A673 (cell line): ENCODE data around the gene MMADHC. TPM values are rescaled to one million over a fixed set of nuclear protein-coding genes. Genes with fewer than 3 reads are reported as not detected.

Experiments
- BruUV-seq: library from RNA; stranded (reverse); fragments of 400-500 nt; replicated peaks from 2 replicates; lab custom pipeline; 2021; lab: Mats Ljungman, UMichigan
- CTCF ChIA-PET: fragments of 300-600 bp; sonication (Branson Sonifier 250); formaldehyde crosslinking; loops from one replicate; lab custom pipeline; 2022; ENCODE audit warnings: antibody characterized with exemption; lab: Charles Lee
- POLR2A ChIA-PET: fragments of 300-600 bp; sonication (Branson Sonifier 250); formaldehyde crosslinking; loops from one replicate; lab custom pipeline; 2022; ENCODE audit warnings: antibody characterized with exemption; ENCODE audit not compliant: low non-redundant PET; lab: Charles Lee
- DNase-seq: peaks from one replicate; pipeline ENCODE4 v3.0.0-alpha.2; 2015; ENCODE audit warnings: low spot score
- H3K27ac ChIP-seq: fragments of 200-600 bp; sonication (generic); 2 replicates; pipeline ENCODE4 v1.5.1; 2016; ENCODE audit warnings: mixed run types, low read depth, mild to moderate bottlenecking, mixed read lengths, antibody characterized with exemption, low read length; ENCODE audit not compliant: poor library complexity, severe bottlenecking
- H3K27me3 ChIP-seq: fragments of 200-600 bp; sonication (generic); replicated peaks from 2 replicates; pipeline ENCODE4 v1.6.1; 2017; ENCODE audit warnings: mixed run types, low read depth, mild to moderate bottlenecking, mixed read lengths, antibody characterized with exemption, low read length; ENCODE audit not compliant: insufficient read depth, poor library complexity
- H3K36me3 ChIP-seq: fragments of 200-600 bp; sonication (generic); 2 replicates; pipeline ENCODE4 v1.6.1; 2016; ENCODE audit warnings: mixed run types, mild to moderate bottlenecking, mixed read lengths, antibody characterized with exemption, low read length; ENCODE audit not compliant: insufficient read depth, poor library complexity, severe bottlenecking
- H3K4me1 ChIP-seq: fragments of 200-600 bp; sonication (generic); 2 replicates; pipeline ENCODE4 v1.6.1; 2017; ENCODE audit warnings: mixed run types, mild to moderate bottlenecking, mixed read lengths, antibody characterized with exemption, low read length; ENCODE audit not compliant: insufficient read depth, poor library complexity, severe bottlenecking
- H3K4me3 ChIP-seq: fragments of 200-600 bp; sonication (generic); 2 replicates; pipeline ENCODE4 v1.5.1; 2016; ENCODE audit warnings: low read depth, mixed run types, mild to moderate bottlenecking, mixed read lengths, low read length; ENCODE audit not compliant: poor library complexity, severe bottlenecking
- H3K9me3 ChIP-seq: fragments of 200-600 bp; sonication (generic); 2 replicates; pipeline ENCODE4 v1.6.1; 2016; ENCODE audit warnings: mixed run types, low read depth, mild to moderate bottlenecking, mixed read lengths, antibody characterized with exemption, low read length; ENCODE audit not compliant: poor library complexity, severe bottlenecking
- CTCF ChIP-seq: fragments of 300-800, 200-600 bp; sonication (generic); conservative IDR thresholded peaks from 2 replicates; pipeline ENCODE4 v1.5.1; 2017; ENCODE audit warnings: low read depth, mild to moderate bottlenecking, antibody characterized with exemption, low read length, moderate library complexity, mixed read lengths
- EZH2 ChIP-seq: fragments of 200-600 bp; sonication (generic); IDR thresholded peaks from 2 replicates; pipeline ENCODE4 v1.6.1; 2017; ENCODE audit warnings: borderline replicate concordance, low read depth, mild to moderate bottlenecking, mixed read lengths, antibody characterized with exemption, low read length; ENCODE audit not compliant: poor library complexity, severe bottlenecking
- intact Hi-C: fragments of 100-400 bp; cut with micrococcal nuclease; formaldehyde crosslinking; loops from one replicate; pipeline ENCODE4 v1.10.0; 2022; ENCODE audit not compliant: unreplicated experiment
- total RNA-seq: library from RNA; stranded (reverse); gene quantifications from 2 replicates; pipeline ENCODE4 v1.2.3, GENCODE V29; 2021

The MMADHC gene
- total RNA-seq, 1 experiment from 2014 or later, result 124 TPM

GRCh38 chr2:149606251-149606811, 18.8 kb upstream of the MMADHC start:
- intact Hi-C loops, result no loop called here
- H3K4me1 ChIP-seq, result no peaks in the 10 kb centered on the region
- no peaks in the 10 kb centered on the region for H3K36me3 ChIP-seq
- no peaks in the 10 kb centered on the region for H3K9me3 ChIP-seq
- H3K27me3 ChIP-seq, result no peaks in the 10 kb centered on the region
- no peak overlapping the region for H3K4me3 ChIP-seq
- TF ChIP-seq EZH2, result no peak
- POLR2A ChIA-PET, result no interaction called here
- H3K27ac ChIP-seq, result no peak overlapping the region
- CTCF ChIA-PET, result no interaction called here
- BruUV-seq, result no TSS peak
- no peak for DNase-seq

- no peak for TF ChIP-seq CTCF
- TF ChIP-seq EZH2, result no peak
- Histone ChIP-seq H3K27me3 (no peaks in the 10 kb centered on the region), H3K4me1 (no peaks in the 10 kb centered on the region), H3K36me3 (no peaks in the 10 kb centered on the region), H3K9me3 (peaks cover 5% of the 10 kb centered on the region), H3K27ac (no peak overlapping the region), H3K4me3 (no peak overlapping the region)
- intact Hi-C loops, result no loop called here
- POLR2A ChIA-PET, result no interaction called here
- CTCF ChIA-PET, result no interaction called here
- DNase-seq, result no peak
- no TSS peak for BruUV-seq
Measured at GRCh38 chr2:149603248-149603647, 15.7 kb upstream of the MMADHC start.

- no peak for TF ChIP-seq CTCF
- TF ChIP-seq EZH2, result no peak
- BruUV-seq, result no TSS peak
- Histone ChIP-seq H3K4me1 (peaks cover 3% of the 10 kb centered on the region), H3K27me3 (no peaks in the 10 kb centered on the region), H3K4me3 (no peak overlapping the region), H3K9me3 (peaks cover 5% of the 10 kb centered on the region), H3K36me3 (no peaks in the 10 kb centered on the region), H3K27ac (no peak overlapping the region)
- intact Hi-C loops, result no loop called here
- peak; percentile 46 for DNase-seq
- ChIA-PET POLR2A (no interaction called here), CTCF (no interaction called here)
Measured at GRCh38 chr2:149601141-149601796, 13.7 kb upstream of the MMADHC start.
